Cardiac septum (tissue), 1 donor: ENCODE data around the gene LETMD1. TPM values are rescaled to one million over a fixed set of nuclear protein-coding genes. Genes with fewer than 3 reads are reported as not detected.
"Not testable (repeated sequence)": the region's sequence is repeated elsewhere in the genome, so short reads cannot be mapped to it uniquely, and the experiment has no call there.

Source experiments
- DNase-seq: peaks from one replicate; pipeline ENCODE4 v3.0.0-alpha.2; 2020; ENCODE audit warnings: low spot score
- intact Hi-C: fragments of 100-400 bp; cut with DNase I; formaldehyde crosslinking; loops from one replicate; pipeline ENCODE4 v1.14.0; 2022
- long read RNA-seq: library from polyadenylated mRNA; unstranded; transcript quantifications from one replicate; pipeline ENCODE4 v2.0.0, GENCODE V29; 2021
- total RNA-seq: library from RNA; stranded (reverse); fragmentation: NEBNext Ultra II Directional; extraction: Animal tissue kit (Norgen Biotek cat#: 25700); gene quantifications from one replicate; pipeline ENCODE4 v1.2.1, GENCODE V29; 2021
- donor health status: DM: no; HTN: no; CAD: no.

Gene LETMD1, protein sequence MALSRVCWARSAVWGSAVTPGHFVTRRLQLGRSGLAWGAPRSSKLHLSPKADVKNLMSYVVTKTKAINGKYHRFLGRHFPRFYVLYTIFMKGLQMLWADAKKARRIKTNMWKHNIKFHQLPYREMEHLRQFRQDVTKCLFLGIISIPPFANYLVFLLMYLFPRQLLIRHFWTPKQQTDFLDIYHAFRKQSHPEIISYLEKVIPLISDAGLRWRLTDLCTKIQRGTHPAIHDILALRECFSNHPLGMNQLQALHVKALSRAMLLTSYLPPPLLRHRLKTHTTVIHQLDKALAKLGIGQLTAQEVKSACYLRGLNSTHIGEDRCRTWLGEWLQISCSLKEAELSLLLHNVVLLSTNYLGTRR
- 27.3 TPM for total RNA-seq
- long read RNA-seq, transcript LETMD1-201 (9 exons, 2,112 nt) = major isoform, 24 of 44 reads
- long read RNA-seq, partial matches to known transcripts = 2 of 44 reads
- long read RNA-seq, other reads (novel, unspliced or antisense) = 9 of 44 reads

DNA sequence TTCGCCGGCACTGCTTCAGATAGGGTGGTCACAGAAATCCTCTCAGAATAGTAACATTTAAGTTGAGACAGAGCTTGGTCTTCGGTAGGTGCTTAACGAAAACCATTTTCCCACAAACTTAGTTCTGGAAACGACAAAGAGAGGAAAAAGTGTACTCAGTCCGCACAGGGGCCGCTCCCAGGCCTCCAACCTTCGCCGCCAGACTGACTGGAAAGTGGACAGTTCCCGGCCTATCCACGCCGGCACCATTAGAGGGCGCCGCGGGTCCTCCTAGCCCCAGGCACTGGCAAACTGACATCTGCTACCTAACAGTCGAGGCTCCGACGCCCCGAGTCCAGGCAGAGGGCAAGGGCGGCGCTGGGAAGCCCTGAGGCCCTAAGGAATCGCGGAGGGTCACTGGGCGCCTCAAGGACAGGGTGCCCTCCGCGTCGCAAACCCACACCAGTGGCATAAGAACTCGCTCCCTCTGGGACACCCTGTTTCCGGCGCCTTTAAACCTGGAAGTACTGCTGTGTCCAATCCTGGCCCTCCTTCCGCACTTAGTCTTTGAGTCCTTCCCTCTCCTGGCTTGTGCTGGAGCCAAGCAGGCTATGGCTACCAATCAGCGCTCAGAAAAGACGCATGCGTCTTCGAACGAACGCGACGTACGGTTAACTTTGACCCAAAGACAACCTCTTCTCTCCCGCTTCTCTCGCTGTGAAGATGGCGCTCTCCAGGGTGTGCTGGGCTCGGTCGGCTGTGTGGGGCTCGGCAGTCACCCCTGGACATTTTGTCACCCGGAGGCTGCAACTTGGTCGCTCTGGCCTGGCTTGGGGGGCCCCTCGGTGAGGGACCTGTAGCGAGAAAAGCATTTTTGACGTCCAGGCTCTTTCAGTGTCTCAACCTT, at the start of gene LETMD1:
Gene LETMD1 (plus strand): TSS at position 673 of the 886 bp plus-strand sequence. CDS start 30 bp downstream, at position 703.
- intact Hi-C loops = loop anchor here (2.0 to 5.0 kb wide), 3 partner anchors 21 to 294 kb away; partner anchors contain the start of genes CSRNP2 and SLC11A2
- peak; percentile 97 for DNase-seq

DNA sequence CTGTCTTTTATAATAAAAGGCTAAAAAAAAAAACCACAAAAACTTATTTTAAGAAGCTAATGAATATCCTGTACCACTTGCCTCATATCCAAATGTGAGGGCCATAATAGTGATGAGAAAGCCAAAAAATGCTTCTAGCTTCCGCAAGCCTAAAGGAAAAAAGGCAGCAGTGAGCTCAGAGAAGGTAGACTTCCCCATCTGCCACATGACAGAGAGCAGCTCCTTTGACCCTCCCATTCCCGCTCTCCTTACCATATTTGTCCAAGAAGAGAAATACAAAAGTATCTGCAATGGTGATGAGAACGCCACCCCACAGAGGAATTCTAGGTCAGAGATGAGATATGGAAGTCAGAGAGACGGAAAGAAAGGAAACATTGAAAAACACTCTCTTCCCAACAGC, 49.0 kb upstream of the LETMD1 start:
- intact Hi-C loops = no loop called here

DNA sequence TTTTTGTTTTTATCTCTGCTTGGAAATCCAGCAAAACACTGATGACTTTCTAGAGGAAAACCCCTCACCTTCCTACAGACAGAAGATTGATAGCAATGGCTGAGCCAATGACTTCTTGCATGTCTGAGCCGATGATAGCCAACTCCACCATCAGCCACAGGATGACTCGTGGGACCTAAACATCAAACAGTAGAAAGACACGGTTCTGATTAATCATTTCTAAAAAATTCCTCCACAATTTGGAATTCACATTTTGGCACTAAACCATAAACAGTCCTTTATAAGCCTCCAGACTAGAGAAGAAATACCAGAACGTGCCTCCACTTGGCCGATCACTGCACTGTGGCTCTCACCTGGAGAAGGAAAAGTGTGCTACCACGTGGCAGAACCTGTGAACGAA, 47.9 kb upstream of the LETMD1 start:
- no peak for DNase-seq
- intact Hi-C loops = no loop called here

More for the DNA sequence above, 49.0 kb upstream of the LETMD1 start:
- DNase-seq = no peak

DNA sequence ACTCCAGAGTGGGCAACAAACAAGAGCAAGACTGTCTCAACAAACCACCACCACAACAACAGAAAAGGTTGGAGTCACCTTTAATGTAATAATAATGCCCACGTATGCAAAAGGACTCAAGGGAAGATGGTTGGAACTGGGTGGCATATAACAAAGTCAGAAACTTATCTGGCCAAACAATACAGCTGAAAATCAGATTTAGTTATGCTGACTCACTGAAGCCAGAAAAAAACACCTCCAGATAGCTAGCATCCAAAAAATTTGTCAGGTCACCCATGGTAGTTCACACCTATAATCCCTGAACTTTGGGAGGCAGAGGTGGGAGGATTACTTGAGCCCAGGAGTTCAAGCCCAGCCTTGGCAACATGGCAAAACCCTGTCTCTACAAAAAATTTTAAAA, 46.3 kb upstream of the LETMD1 start:
- no peak for DNase-seq
- intact Hi-C loops = no loop called here

DNA sequence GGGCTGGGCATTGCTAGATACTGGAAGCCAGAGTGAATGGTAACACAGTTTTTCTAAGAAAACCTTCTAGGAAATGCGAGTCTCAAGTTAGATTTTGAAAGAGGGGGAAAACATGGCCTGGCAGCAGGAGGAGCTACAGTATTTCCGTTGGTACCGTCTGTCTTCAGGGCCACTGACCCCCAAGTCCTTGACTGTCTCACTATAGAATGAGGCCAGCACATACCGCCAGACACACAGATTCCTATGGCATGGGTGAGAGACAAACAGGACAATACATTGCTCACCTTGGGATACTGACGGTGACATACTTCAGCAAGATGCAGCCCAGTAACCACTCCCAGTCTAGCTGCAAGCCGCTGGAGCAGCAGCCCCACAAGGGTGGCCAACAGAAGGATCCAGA, 43.6 kb upstream of the LETMD1 start:
- intact Hi-C loops = no loop called here
- DNase-seq = no peak

DNA sequence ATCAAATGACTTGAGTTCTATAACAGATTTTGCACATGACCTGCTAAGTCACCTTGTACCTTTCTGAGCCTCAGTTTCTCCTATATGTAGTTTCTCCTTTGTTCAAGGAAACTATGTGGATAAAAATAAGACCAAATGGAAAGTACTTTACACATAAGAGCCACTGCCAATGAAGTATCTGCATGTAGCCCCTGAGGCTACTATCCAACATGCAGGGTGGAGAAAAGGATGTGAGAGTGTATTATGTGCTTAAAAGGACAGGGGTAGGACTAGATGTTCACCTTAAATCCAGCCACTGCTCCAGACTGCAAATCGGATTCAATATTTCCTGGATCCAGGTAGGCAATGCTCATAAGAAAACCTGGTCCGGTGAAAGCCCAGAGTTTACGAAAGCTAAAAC, 43.1 kb upstream of the LETMD1 start:
- DNase-seq = no peak
- intact Hi-C loops = no loop called here

DNA sequence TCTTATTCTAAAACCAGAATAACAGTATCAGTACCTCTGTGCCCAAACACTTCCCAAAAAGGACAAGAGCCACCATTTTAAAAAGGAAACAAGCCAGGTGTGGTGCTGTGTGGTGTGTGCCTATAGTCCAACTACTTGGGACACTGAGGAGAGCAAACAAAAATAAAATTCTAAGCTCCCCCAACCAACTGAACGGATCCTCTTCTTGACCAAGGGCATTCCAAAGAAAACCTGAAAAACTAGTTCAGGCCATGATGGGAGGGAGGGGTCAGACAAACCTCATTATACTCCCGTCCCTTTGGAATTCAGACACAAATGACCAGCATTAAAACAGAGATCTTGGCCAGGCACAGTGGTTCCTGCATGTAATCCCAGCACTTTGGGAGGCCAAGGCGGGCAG, 42.5 kb upstream of the LETMD1 start:
- intact Hi-C loops = no loop called here
- DNase-seq = no peak

DNA sequence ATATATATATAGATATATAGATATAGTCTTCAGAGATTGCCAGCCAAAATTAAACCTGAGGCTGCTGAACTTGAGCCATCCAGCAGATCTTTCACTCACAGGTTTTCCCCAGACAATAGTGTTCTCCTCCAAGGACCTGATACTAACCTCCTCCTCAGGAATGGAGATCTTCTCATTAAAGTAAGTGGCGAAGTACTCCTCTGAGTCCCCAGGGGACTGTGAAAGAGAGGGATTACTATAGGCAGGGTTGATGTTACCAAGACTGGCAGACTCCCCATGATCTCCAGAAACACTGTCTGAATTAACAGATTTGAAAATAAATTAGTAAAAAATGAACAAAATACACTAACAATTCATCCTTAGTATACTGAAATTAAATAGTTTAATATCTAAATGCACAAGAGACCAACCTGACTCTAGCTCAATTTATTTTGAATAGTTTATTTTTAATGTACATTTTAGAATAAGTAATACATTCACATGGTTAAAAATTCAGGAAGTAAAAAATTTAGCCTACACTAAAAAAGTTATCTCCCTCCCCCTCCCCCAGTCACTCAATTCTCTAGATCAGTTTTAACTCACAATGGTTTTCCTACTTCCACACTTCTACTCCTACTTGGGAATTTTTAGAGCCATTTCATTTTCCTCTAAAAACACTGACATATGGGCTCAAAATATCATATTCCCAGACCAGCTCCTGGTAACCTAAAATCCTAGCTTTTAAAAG, 39.6 kb upstream of the LETMD1 start:
- intact Hi-C loops = no loop called here
- DNase-seq = no peak

DNA sequence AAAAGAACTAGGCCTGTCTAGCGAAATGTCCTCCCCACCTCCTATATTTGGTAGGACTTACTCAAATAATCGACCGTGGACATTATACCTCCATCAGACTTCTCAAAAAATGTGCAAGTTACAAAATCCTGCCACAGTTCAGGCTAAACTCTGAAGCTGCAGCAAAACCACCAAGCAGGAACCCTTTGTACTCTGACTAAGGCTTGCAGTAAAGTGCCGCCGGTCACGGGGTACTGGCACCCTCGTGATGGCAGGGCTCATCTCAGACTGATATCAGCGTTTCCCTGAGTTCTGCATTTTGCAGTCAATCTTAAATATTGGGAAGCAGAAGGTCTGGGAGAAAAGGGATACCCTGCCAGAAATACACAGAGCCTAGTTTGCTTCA, 39.1 kb upstream of the LETMD1 start:
- intact Hi-C loops = no loop called here
- peak; percentile 77 for DNase-seq

DNA sequence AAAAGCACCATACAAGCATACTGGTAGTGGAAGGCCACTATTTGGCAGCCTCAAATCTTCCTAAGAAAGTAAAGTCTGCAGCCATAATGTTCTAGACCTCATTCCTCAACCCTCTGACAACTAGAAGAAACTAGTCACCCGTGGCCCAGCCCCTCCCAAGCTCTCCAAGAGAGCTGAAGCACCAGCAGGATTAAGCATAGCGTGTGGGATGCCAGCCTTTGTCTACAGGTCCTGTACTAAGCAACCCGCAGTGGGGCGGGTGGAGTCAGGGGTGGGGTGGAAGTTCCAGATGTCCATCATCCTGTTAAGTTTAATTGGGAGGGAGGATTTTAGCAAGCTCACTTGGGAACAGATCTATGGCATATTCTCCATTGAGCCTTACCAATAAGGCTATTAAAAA, 36.2 kb upstream of the LETMD1 start:
- intact Hi-C loops = no loop called here
- no peak for DNase-seq

DNA sequence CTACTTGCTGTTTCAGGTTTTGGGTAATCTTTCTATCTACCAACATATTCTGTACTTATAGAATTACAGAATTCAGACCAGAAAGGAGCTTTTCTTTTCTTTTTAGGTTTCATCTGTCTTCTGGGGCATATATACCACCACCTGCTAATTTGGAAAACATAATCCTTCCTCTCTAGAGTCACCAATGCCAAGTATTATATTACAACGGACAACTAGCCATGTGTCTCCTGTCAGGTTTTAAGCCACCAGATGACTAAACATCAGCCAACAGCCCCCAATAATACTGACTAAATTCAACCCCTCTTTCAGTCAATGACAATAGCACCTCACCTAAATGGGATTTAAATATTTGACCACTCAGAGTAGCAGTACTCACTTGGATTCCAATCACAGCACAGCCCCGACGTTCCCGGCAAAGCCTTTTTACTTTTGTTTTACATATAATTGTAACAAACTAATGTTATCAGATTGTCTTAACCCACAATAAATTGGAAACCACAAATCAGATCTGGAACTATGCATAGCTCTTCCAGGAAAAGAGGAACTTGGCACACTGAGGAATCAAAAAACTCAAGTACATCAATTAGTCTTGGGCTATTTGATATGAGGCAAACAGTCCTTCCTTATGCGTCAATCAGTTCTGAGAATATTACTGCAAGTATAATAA, 35.4 kb upstream of the LETMD1 start:
- intact Hi-C loops = no loop called here

DNA sequence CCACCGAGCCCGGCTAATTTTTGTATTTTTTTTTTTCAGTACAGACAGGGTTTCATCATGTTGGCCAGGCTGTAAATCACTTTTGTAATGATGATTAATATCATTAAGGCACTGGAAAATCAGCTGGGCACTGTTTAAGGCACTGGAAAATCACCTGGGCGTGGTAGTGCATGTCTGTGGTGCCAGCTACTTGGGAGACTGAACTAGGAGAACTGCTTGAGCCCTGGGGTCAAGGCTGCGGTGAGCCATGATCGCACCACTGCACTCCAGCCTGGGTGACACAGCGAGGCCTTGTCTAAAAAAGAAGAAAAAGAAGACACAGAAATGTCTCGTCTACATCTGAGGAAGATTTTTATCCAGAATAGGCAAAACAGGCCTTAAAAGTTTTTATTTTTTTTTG, 34.7 kb upstream of the LETMD1 start:
- intact Hi-C loops = no loop called here
- DNase-seq = no peak

More for the DNA sequence above, 35.4 kb upstream of the LETMD1 start:
- DNase-seq = no peak

DNA sequence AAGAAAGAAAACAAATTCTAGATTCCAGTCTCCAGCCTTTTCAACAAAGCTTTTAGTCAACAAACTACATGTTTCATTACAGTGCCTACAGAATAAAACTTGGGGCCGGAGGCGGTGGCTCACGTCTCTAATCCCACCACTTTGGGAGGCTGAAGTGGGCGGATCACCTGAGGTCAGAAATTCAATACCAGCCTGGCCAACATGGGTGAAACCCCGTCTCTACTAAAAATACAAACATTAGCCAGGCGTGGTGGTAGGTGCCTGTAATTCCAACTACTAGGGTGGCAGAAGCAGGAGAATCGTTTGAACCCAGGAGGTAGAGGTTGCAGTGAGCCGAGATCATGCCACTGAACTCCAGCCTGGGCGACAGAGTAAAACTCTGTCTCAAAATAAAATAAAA, 33.7 kb upstream of the LETMD1 start:
- DNase-seq, intact Hi-C loops: not testable (repeated sequence)

DNA sequence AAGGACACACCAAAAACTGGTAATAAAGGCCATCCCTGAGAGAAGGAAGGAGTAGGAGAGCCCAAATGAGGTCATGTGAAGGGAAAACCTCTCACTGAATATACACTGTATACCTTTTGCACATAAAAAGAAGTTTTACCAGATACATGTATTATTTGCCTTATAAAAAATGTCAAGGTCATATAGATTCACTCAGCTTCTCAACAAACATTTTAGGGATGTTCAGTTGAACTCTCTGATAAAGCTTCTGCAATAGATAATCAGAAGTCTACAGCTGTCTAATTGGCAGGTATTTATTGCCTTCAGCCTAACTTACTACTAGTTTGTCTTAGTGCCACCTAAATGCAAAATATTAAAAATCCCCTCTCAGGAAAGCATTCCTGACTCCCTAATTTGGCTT, 30.7 kb upstream of the LETMD1 start:
- intact Hi-C loops = no loop called here
- DNase-seq = no peak

DNA sequence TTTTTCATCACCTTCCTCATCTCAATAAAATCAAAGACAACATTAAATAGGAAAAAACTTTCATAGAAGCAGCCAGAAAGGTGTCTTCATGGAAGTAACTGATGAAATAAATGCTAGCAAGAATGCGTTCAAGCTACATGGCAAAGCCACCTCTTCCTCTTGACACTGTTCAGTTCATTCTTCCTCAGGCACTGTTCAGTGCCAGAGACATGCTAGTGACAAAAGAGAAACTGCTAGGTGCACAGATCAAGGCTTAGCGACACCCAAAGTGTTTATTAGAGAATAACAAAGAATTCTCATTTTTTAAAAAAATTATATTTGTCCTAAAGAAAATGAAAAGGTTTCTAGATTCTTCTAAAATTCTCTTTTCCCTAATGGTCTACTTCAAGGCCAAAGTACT, 29.2 kb upstream of the LETMD1 start:
- no peak for DNase-seq
- intact Hi-C loops = no loop called here

DNA sequence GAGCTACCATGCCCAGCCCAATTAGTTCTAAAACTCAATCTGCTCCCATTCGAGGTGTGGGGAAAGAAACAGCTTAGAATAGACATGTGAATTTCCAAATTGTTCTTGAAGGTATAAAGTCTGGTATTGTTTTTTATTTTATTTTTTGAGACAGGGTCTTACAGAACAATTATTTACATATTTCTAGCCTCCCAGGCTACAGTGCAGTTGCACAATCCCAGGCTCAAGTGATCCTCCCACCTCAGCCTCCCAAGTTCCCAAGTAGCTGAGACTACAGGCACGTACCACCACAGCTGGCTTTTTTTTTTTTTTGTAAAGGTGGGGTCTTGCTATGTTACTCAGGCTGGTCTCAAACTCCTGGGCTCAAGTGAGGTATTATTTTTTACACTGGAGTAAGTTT, 28.2 kb upstream of the LETMD1 start:
- DNase-seq = no peak
- intact Hi-C loops = no loop called here

DNA sequence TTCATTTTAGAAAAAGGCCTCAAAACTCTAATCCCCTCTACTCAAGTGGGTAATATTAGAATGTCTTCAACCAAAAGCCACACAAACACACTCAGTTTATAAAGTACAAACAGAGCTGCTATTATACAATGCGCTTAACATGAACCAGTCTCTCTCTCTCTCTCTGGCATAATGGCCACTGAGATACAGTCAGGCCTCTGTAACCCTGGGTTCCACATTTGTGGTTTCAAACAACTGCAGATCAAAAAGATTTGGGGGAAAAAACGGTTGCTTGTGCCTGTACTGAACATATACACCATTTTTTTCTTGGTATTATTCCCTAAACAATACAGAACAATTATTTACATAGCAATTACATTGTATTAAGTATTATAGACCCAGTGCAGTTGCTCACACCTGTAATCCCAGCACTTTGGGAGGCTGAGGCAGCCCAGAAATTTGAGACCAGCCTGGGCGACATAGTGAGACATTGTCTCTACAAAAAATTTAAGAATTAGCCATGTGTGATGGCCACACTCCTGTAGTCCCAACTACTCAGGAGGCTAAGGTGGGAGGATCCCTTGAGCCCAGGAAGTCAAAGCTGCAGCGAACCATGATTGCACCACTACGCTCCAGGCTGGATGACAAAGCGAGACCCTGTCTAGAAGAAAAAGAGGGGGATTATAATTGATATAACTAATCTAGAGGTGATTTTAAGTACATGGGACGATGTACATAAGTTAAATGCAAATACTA, 27.5 kb upstream of the LETMD1 start:
- DNase-seq = no peak

DNA sequence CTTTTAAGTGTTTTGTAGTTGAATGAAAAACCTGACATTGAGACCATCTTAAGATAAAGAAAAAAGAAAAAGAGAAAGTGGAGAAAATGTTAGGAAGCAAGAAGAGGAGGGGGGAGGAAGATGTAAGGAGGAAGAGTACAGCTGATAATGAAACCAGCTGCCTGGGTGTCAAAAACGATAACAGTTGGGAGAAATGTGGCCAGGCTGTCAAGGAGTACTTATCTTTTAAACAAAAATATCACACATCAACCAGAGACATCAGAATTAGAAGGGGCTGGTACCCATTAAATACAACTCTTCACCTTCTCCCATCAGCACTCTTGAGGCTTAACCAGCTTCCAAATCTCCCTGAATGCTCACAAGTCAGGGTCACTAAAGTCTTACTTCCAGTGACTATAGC, 26.4 kb upstream of the LETMD1 start:
- intact Hi-C loops = no loop called here
- no peak for DNase-seq

More for the DNA sequence above, 27.5 kb upstream of the LETMD1 start:
- intact Hi-C loops = no loop called here
